Heart left ventricle (tissue), 16 donors: ENCODE data around the gene DCAF4. TPM values are rescaled to one million over a fixed set of nuclear protein-coding genes. Genes with fewer than 3 reads are reported as not detected.

Experiments
- ATAC-seq, 4 donors: fragments of 200-7000 bp; cut with Tn5 transposase; one replicate each; pipeline ENCODE4 v1.9.1; 2020 to 2022; ENCODE audit warnings: moderate library complexity in 4 of 4, mild to moderate bottlenecking in 3 of 4, moderate number of reproducible peaks in 1 of 4
- DNase-seq, 5 donors: peaks; one replicate each; pipeline ENCODE4 v3.0.0-alpha.2; 2020
- H3K27ac ChIP-seq, 12 donors: fragments of 200-600 bp; sonication (generic) in 4 of 12; one replicate each; pipeline versions ENCODE4 v1.5.0 to v1.8.0; 2016 to 2022; ENCODE audit warnings: mild to moderate bottlenecking in 2 of 12
- H3K27me3 ChIP-seq, 9 donors: fragments of 200-600 bp; sonication (generic) in 2 of 9; one replicate each; pipeline versions ENCODE4 v1.5.1 to v1.8.0; 2016 to 2022; ENCODE audit warnings: mild to moderate bottlenecking in 3 of 9
- H3K36me3 ChIP-seq, 9 donors: fragments of 200-600 bp; sonication (generic) in 2 of 9; one replicate each; pipeline versions ENCODE4 v1.5.0 to v1.8.0; 2018 to 2022; ENCODE audit warnings: mild to moderate bottlenecking in 2 of 9
- H3K4me1 ChIP-seq, 12 donors: fragments of 200-600 bp; sonication (generic) in 4 of 12; one replicate each; pipeline versions ENCODE4 v1.5.0 to v1.8.0; 2016 to 2022; ENCODE audit warnings: mild to moderate bottlenecking in 3 of 12
- H3K4me3 ChIP-seq, 12 donors: fragments of 200-600 bp; sonication (generic) in 4 of 12; one replicate each; pipeline versions ENCODE4 v1.5.0 to v1.8.0; 2017 to 2022; ENCODE audit warnings: mild to moderate bottlenecking in 9 of 12, moderate library complexity in 4 of 12
- H3K9me3 ChIP-seq, 12 donors: fragments of 200-600 bp; sonication (generic) in 4 of 12; one replicate each; pipeline versions ENCODE4 v1.5.0 to v1.8.0; 2016 to 2022; ENCODE audit warnings: mild to moderate bottlenecking in 1 of 12
- POLR2A ChIP-seq, 2 donors: fragments of 450-650 bp; IDR thresholded peaks; one replicate each; pipeline ENCODE4 v1.6.1; 2017; ENCODE audit warnings: antibody characterized with exemption in 2 of 2, mild to moderate bottlenecking in 2 of 2, moderate library complexity in 2 of 2
- WGBS, 4 donors: extraction: QIAGEN DNeasy Blood & Tissue Kit in 2 of 4; methylation state at CpG; one replicate each; pipeline versions ENCODE4 v1.1.5 to v1.1.7; 2013 to 2018; 5-methylcytosine and 5-hydroxymethylcytosine counted together
- intact Hi-C, 10 donors: fragments of 100-400 bp; cut with DNase I; formaldehyde crosslinking; loops; one replicate each; pipeline versions ENCODE4 v1.11.1 to v1.14.2; 2022
- polyA plus RNA-seq, 2 donors: library from polyadenylated mRNA; stranded (reverse); fragments of 200-250 nt; gene quantifications; one replicate each; pipeline ENCODE4 v1.2.3, GENCODE V29; 2013
- total RNA-seq, 9 donors: library from RNA; depleted of rRNA in 2 of 9; stranded (reverse); fragments of >200 nt in 2 of 9; fragmentation: NEBNext Ultra II Directional in 3 of 9; extraction: Animal tissue kit (Norgen Biotek cat#: 25700) in 3 of 9; gene quantifications; one replicate each; pipeline versions ENCODE4 v1.1.0 to v1.2.4, GENCODE V29; 2016 to 2023
- TF ChIP-seq, protein P1 (sequence below), 12 donors: fragments of 200-600 bp; sonication (generic) in 4 of 12; IDR thresholded peaks; one replicate each; pipeline versions ENCODE4 v1.5.0 to v1.8.0; 2018 to 2022; ENCODE audit warnings: antibody characterized with exemption in 12 of 12, mild to moderate bottlenecking in 5 of 12
- donor health status: ischemic (EF 13 %, LVEDD 7.1; RV severe dilation, severe dysfunction).
- donor health status: healthy with polysubstance abuse.
- donor health status: DM: no; HTN: yes; CAD: no.
- donor health status: DM: no; HTN: no; CAD: no.
- donor health status: ischemic (EF 25% LVEDD 6.9; RV normal size, moderate dysfunction).
- donor health status: ischemic (EF 25% LVEDD 5.7; RV mildly dilated, moderate dysfunction).
- donor health status: healthy.
- donor health status: DM: yes; HTN: yes; CAD: no.
- donor health status: ischemic (EF 35%, LVEDD 5.7; RV mildly dilated, moderate dysfunction).
- donor health status: nonischemic (EF 11% LVEDD 7.7; RV severe dilation, severe dysfunction).
- donor health status: DM: yes; HTN: yes; CAD: no.
- donor health status: PGD.
- donor health status: ischemic (EF 29% LVEDD 5.4; RV normal size, mild dysfunction).
- donor health status: nonischemic (EF 23%, LVEDD 6.1; RV moderate dilation, normal function).

The DCAF4 gene
- total and polyA plus RNA-seq, 11 donors, result 2.4 to 13.1 (median 8.6) TPM

- H3K4me1 ChIP-seq, result no peaks in the 10 kb centered on the region
- peaks cover 0 to 76% (median 68%) of the 10 kb centered on the region in 9 donors for H3K36me3 ChIP-seq
- no peaks in the 10 kb centered on the region for H3K9me3 ChIP-seq
- no peak overlapping the region for H3K27ac ChIP-seq
- DNase-seq (peak in 4 of 5 donors; percentile 19 to 38 (median 32)), ATAC-seq (peak in 1 of 4 donors; percentile 32)
- TF ChIP-seq, protein P1, sequence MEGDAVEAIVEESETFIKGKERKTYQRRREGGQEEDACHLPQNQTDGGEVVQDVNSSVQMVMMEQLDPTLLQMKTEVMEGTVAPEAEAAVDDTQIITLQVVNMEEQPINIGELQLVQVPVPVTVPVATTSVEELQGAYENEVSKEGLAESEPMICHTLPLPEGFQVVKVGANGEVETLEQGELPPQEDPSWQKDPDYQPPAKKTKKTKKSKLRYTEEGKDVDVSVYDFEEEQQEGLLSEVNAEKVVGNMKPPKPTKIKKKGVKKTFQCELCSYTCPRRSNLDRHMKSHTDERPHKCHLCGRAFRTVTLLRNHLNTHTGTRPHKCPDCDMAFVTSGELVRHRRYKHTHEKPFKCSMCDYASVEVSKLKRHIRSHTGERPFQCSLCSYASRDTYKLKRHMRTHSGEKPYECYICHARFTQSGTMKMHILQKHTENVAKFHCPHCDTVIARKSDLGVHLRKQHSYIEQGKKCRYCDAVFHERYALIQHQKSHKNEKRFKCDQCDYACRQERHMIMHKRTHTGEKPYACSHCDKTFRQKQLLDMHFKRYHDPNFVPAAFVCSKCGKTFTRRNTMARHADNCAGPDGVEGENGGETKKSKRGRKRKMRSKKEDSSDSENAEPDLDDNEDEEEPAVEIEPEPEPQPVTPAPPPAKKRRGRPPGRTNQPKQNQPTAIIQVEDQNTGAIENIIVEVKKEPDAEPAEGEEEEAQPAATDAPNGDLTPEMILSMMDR (IDR thresholded peaks at IDR 0.05), result no peak
- no peak for TF ChIP-seq POLR2A (IDR thresholded peaks at IDR 0.05)
- H3K27me3 ChIP-seq, result no peaks in the 10 kb centered on the region
- WGBS, 4 donors, result 74 to 80% (median 78%) methylated on average over 17 of the region's 17 CpGs
- intact Hi-C loops, result no loop called here
- H3K4me3 ChIP-seq, result no peak overlapping the region
These were observed 43.9 kb downstream of the DCAF4 start for GRCh38 chr14:72970058-72970630.

DNA sequence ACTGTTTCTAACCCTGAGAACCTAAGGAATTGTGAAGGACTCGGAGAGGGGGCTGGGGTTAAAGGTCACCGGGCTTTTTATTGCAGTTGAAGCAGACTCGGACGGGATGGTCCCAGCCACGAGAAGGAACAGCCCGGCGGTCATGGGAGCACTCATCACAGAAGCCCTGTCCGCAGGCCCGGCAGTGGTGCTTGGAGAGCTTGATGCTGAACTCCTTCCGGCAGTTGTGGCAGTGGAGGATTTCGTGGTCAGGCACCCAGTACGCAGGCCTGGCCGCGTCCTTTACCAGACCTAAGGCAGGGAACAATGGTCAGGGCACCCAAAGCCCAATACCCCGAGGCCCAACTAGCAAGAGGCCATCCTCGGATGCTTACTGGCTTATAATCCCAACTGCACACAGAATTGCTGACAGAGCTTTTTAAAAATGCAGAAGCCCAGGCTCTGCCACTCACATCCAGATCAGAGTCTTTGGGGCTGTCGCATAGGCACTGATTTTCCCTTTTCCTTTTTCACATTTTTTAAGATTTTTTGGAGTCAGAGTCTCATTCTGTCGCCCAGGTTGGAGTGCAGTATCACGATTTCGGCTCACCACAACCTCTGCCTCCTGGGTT is 44.7 kb downstream of the DCAF4 start:
- Histone ChIP-seq H3K36me3 (peaks cover 0 to 84% (median 76%) of the 10 kb centered on the region in 9 donors), H3K4me1 (no peaks in the 10 kb centered on the region), H3K27ac (no peak overlapping the region), H3K9me3 (no peaks in the 10 kb centered on the region), H3K27me3 (no peaks in the 10 kb centered on the region), H3K4me3 (no peak overlapping the region)
- intact Hi-C loops, result no loop called here
- TF ChIP-seq, protein P1 (IDR thresholded peaks at IDR 0.05), result no peak
- no peak for TF ChIP-seq POLR2A (IDR thresholded peaks at IDR 0.05)
- 95 to 97% (median 96%) methylated on average over 19 to 20 of the region's 20 CpGs for WGBS, 4 donors
- DNase-seq (no peak), ATAC-seq (no peak)

GRCh38 chr14:72974661-72975060 is 48.4 kb downstream of the DCAF4 start:
- 86 to 91% (median 89%) methylated on average over 8 to 12 of the region's 12 CpGs for WGBS, 4 donors
- Histone ChIP-seq H3K4me3 (no peak overlapping the region), H3K9me3 (no peaks in the 10 kb centered on the region), H3K27ac (no peak overlapping the region), H3K36me3 (peaks cover 0 to 100% (median 97%) of the 10 kb centered on the region in 9 donors), H3K4me1 (no peaks in the 10 kb centered on the region), H3K27me3 (no peaks in the 10 kb centered on the region)
- ATAC-seq, result no peak
- no peak for DNase-seq
- TF ChIP-seq POLR2A (IDR thresholded peaks at IDR 0.05), result no peak
- TF ChIP-seq, protein P1 (IDR thresholded peaks at IDR 0.05), result no peak
- intact Hi-C loops, result no loop called here

GRCh38 chr14:72975770-72976169 is 49.5 kb downstream of the DCAF4 start:
- no peaks in the 10 kb centered on the region for H3K4me1 ChIP-seq
- no peaks in the 10 kb centered on the region for H3K27me3 ChIP-seq
- no peak for DNase-seq
- H3K27ac ChIP-seq, result no peak overlapping the region
- no peak overlapping the region for H3K4me3 ChIP-seq
- TF ChIP-seq, protein P1 (IDR thresholded peaks at IDR 0.05), result no peak
- no peak for TF ChIP-seq POLR2A (IDR thresholded peaks at IDR 0.05)
- intact Hi-C loops, result no loop called here
- H3K9me3 ChIP-seq, result no peaks in the 10 kb centered on the region
- WGBS, 4 donors, result 91 to 96% (median 94%) methylated on average over 4 of the region's 4 CpGs
- ATAC-seq, result no peak
- H3K36me3 ChIP-seq, result peaks cover 0 to 100% (median 96%) of the 10 kb centered on the region in 9 donors
